ENCODE data around the gene NLRP9.

The NLRP9 gene

GRCh38 chr19:55674841-55675660 lies 63.2 kb downstream of the NLRP9 start, which contains the start of gene EPN1:
TSS of gene EPN1 (plus strand) at chr19:55675226. CDS start at chr19:55678628, 3,402 bp downstream.
- Histone ChIP-seq H3K4me1 (ENCODE audit: control insufficient read depth in 1 of 2, insufficient read depth in 2 of 2, low read length in 2 of 2) (peaks cover 41 to 52% of the 10 kb centered on the region in 2 donors), H3K9me3 (ENCODE audit: control insufficient read depth in 1 of 2, low read length in 2 of 2) (no peaks in the 10 kb centered on the region), H3K4me3 (ENCODE audit: low read depth in 1 of 2, low read length in 2 of 2) (peak within 1 kb of the TSS; percentile 91 to 97), H3K9ac (ENCODE audit: low read depth in 1 of 2, low read length in 2 of 2) (peak within 1 kb of the TSS; percentile 95 to 96), H3K27ac (ENCODE audit: low read depth, low read length) (peak within 1 kb of the TSS; percentile 86), H3K27me3 (ENCODE audit: control insufficient read depth in 1 of 2, insufficient read depth in 2 of 2, low read length in 2 of 2) (no peaks in the 10 kb centered on the region), H3K36me3 (ENCODE audit: control insufficient read depth in 1 of 2, insufficient read depth in 2 of 2, low read length in 2 of 2) (peaks cover 26 to 46% of the 10 kb centered on the region in 2 donors)

DNA sequence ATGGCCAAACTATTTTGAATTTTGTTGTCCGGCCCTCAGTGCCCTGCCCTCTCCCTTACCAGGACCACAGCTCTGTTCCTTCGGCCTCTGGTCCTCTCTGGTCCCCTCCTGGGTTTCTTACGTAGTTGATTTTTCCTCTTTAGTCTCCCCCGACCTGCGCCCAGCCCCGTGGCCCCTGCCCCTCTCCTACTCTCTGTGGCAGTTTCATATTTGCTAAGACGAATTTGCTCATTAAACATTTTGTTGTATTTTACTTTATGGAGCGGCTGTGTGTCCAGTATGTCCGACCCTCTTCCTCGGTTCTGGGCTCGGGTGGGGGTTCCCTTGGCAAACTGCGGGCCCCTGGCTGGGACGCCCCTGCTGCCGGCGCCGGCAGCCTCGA lies 63.8 kb downstream of the NLRP9 start:
- Histone ChIP-seq H3K36me3 (ENCODE audit: control insufficient read depth in 1 of 2, insufficient read depth in 2 of 2, low read length in 2 of 2) (peaks cover 26 to 46% of the 10 kb centered on the region in 2 donors), H3K27ac (ENCODE audit: low read depth, low read length) (peak overlapping the region; percentile 39), H3K9ac (ENCODE audit: low read depth in 1 of 2, low read length in 2 of 2) (peak overlapping the region; percentile 25 to 41)

DNA sequence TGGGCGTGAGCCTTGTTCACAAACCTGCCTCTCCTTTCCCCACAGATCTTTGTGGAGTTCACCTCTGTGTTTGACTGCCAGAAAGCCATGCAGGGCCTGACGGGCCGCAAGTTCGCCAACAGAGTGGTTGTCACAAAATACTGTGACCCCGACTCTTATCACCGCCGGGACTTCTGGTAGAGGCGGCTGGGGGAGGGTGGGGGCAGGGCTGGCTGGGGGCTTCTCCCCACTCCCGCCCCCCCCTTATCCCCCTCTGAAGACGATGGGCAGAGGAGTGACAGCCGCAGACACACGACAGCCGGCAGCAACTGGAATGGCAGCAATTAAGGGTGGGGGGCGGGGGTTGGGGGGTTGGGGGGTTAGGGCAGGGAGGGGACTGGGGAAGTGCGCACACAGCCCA lies 64.3 kb downstream of the NLRP9 start:
- no peak overlapping the region for H3K4me3 ChIP-seq (ENCODE audit: low read depth in 1 of 2, low read length in 2 of 2)
- H3K9ac ChIP-seq (ENCODE audit: low read depth in 1 of 2, low read length in 2 of 2) = no peak overlapping the region
- peaks cover 29 to 41% of the 10 kb centered on the region in 2 donors for H3K4me1 ChIP-seq (ENCODE audit: control insufficient read depth in 1 of 2, insufficient read depth in 2 of 2, low read length in 2 of 2)
- H3K27me3 ChIP-seq (ENCODE audit: control insufficient read depth in 1 of 2, insufficient read depth in 2 of 2, low read length in 2 of 2) = no peaks in the 10 kb centered on the region
- H3K27ac ChIP-seq (ENCODE audit: low read depth, low read length) = no peak overlapping the region
- H3K36me3 ChIP-seq (ENCODE audit: control insufficient read depth in 1 of 2, insufficient read depth in 2 of 2, low read length in 2 of 2) = peaks cover 24 to 46% of the 10 kb centered on the region in 2 donors
- H3K9me3 ChIP-seq (ENCODE audit: control insufficient read depth in 1 of 2, low read length in 2 of 2) = no peaks in the 10 kb centered on the region

More for the DNA sequence above, 63.8 kb downstream of the NLRP9 start:
- Histone ChIP-seq H3K9me3 (ENCODE audit: control insufficient read depth in 1 of 2, low read length in 2 of 2) (no peaks in the 10 kb centered on the region), H3K4me3 (ENCODE audit: low read depth in 1 of 2, low read length in 2 of 2) (peak overlapping the region; percentile 48 to 97), H3K4me1 (ENCODE audit: control insufficient read depth in 1 of 2, insufficient read depth in 2 of 2, low read length in 2 of 2) (peaks cover 35 to 47% of the 10 kb centered on the region in 2 donors), H3K27me3 (ENCODE audit: control insufficient read depth in 1 of 2, insufficient read depth in 2 of 2, low read length in 2 of 2) (no peaks in the 10 kb centered on the region)

DNA sequence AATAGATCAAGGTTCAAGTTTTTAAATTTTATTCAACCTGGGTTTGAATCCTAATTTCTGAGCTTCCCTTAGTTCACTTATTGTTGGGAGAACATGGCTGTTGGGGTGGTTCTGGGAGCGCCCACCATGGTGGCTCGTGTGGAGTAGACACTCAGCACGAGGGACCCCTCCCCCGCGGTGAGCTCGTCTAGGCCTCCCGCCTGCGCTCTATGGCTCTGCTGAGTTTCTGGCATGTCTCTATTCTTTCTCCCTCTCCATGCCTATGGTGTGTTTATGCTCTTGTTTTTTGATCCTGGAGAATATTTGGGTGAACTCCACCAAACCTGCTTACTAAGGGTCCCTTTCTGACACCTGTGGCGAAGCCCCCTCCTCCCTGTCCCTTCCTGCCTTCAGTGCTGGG lies 64.7 kb downstream of the NLRP9 start:
- Histone ChIP-seq H3K4me1 (ENCODE audit: control insufficient read depth in 1 of 2, insufficient read depth in 2 of 2, low read length in 2 of 2) (peaks cover 26 to 37% of the 10 kb centered on the region in 2 donors), H3K9ac (ENCODE audit: low read depth in 1 of 2, low read length in 2 of 2) (no peak overlapping the region), H3K4me3 (ENCODE audit: low read depth in 1 of 2, low read length in 2 of 2) (no peak overlapping the region), H3K9me3 (ENCODE audit: control insufficient read depth in 1 of 2, low read length in 2 of 2) (no peaks in the 10 kb centered on the region), H3K27me3 (ENCODE audit: control insufficient read depth in 1 of 2, insufficient read depth in 2 of 2, low read length in 2 of 2) (no peaks in the 10 kb centered on the region), H3K27ac (ENCODE audit: low read depth, low read length) (no peak overlapping the region), H3K36me3 (ENCODE audit: control insufficient read depth in 1 of 2, insufficient read depth in 2 of 2, low read length in 2 of 2) (peaks cover 25 to 46% of the 10 kb centered on the region in 2 donors)

GRCh38 chr19:55672418-55672817 lies 65.8 kb downstream of the NLRP9 start:
- no peaks in the 10 kb centered on the region for H3K27me3 ChIP-seq (ENCODE audit: control insufficient read depth in 1 of 2, insufficient read depth in 2 of 2, low read length in 2 of 2)
- peaks cover 21 to 48% of the 10 kb centered on the region in 2 donors for H3K36me3 ChIP-seq (ENCODE audit: control insufficient read depth in 1 of 2, insufficient read depth in 2 of 2, low read length in 2 of 2)
- H3K4me3 ChIP-seq (ENCODE audit: low read depth in 1 of 2, low read length in 2 of 2) = no peak overlapping the region
- no peak overlapping the region for H3K27ac ChIP-seq (ENCODE audit: low read depth, low read length)
- H3K9me3 ChIP-seq (ENCODE audit: control insufficient read depth in 1 of 2, low read length in 2 of 2) = no peaks in the 10 kb centered on the region
- H3K9ac ChIP-seq (ENCODE audit: low read depth in 1 of 2, low read length in 2 of 2) = no peak overlapping the region
- H3K4me1 ChIP-seq (ENCODE audit: control insufficient read depth in 1 of 2, insufficient read depth in 2 of 2, low read length in 2 of 2) = peaks cover 26 to 35% of the 10 kb centered on the region in 2 donors

DNA sequence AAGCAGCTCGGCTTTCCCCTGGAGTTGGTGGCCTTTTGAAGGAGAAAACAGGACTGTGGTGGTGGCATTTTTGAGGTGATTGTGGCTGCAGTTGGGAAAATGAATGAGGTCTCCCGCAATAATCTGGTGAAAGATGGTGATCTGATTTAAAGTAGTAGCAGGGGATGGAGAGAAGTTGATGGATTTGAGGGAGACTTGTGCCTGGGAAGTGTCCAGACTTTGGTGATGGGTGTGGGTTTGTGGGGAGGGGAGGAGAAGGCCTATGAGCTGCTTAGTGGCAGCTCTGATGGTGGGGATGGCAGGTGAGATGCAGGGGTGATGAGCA lies 67.2 kb downstream of the NLRP9 start:
- Histone ChIP-seq H3K27me3 (ENCODE audit: control insufficient read depth in 1 of 2, insufficient read depth in 2 of 2, low read length in 2 of 2) (no peaks in the 10 kb centered on the region), H3K4me1 (ENCODE audit: control insufficient read depth in 1 of 2, insufficient read depth in 2 of 2, low read length in 2 of 2) (peaks cover 24 to 35% of the 10 kb centered on the region in 2 donors), H3K9me3 (ENCODE audit: control insufficient read depth in 1 of 2, low read length in 2 of 2) (no peaks in the 10 kb centered on the region), H3K9ac (ENCODE audit: low read depth in 1 of 2, low read length in 2 of 2) (no peak overlapping the region), H3K36me3 (ENCODE audit: control insufficient read depth in 1 of 2, insufficient read depth in 2 of 2, low read length in 2 of 2) (peaks cover 31 to 62% of the 10 kb centered on the region in 2 donors), H3K27ac (ENCODE audit: low read depth, low read length) (no peak overlapping the region), H3K4me3 (ENCODE audit: low read depth in 1 of 2, low read length in 2 of 2) (no peak overlapping the region)

- peaks cover 33 to 67% of the 10 kb centered on the region in 2 donors for H3K36me3 ChIP-seq (ENCODE audit: control insufficient read depth in 1 of 2, insufficient read depth in 2 of 2, low read length in 2 of 2)
- peaks cover 24 to 29% of the 10 kb centered on the region in 2 donors for H3K4me1 ChIP-seq (ENCODE audit: control insufficient read depth in 1 of 2, insufficient read depth in 2 of 2, low read length in 2 of 2)
- no peaks in the 10 kb centered on the region for H3K27me3 ChIP-seq (ENCODE audit: control insufficient read depth in 1 of 2, insufficient read depth in 2 of 2, low read length in 2 of 2)
- H3K9me3 ChIP-seq (ENCODE audit: control insufficient read depth in 1 of 2, low read length in 2 of 2) = no peaks in the 10 kb centered on the region
- no peak overlapping the region for H3K9ac ChIP-seq (ENCODE audit: low read depth in 1 of 2, low read length in 2 of 2)
- no peak overlapping the region for H3K4me3 ChIP-seq (ENCODE audit: low read depth in 1 of 2, low read length in 2 of 2)
- H3K27ac ChIP-seq (ENCODE audit: low read depth, low read length) = no peak overlapping the region
Observed at GRCh38 chr19:55670280-55671053, 67.7 kb downstream of the NLRP9 start.

DNA sequence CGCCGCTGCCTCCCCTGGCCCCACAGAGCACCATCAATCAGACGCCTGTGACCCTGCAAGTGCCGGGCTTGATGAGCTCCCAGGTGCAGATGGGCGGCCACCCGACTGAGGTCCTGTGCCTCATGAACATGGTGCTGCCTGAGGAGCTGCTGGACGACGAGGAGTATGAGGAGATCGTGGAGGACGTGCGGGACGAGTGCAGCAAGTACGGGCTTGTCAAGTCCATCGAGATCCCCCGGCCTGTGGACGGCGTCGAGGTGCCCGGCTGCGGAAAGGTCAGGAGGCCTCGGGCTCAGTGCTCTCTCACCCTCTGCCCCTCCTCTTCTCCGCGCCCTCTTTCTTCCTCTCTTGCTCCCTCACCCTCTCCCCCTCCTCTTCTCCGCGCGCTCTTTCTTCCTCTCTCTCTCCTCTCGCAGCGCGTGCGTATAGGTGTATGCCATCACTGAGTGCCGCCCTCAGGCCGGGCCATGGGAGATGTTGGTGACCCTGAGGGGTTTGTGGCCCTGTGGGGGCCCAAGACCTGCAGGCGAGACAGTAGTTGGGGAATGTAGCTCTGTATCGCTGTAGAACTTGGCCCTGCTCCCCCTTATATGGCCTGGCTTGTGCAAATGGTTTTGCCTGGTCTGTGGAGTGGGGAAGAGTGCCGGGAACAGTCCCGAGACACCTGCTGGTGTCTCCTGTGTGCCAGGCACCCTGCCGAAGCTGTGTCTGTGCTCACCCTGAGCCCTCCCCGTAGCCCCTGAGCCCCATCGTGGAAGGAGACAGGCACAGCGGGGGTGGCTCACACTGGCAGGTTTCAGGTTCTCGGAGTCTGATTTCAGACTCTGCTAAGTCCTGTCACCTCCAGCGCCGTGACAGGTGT lies 68.6 kb downstream of the NLRP9 start:
- Histone ChIP-seq H3K9ac (ENCODE audit: low read depth in 1 of 2, low read length in 2 of 2) (no peak overlapping the region), H3K4me1 (ENCODE audit: control insufficient read depth in 1 of 2, insufficient read depth in 2 of 2, low read length in 2 of 2) (peaks cover 24 to 29% of the 10 kb centered on the region in 2 donors), H3K27ac (ENCODE audit: low read depth, low read length) (no peak overlapping the region)

GRCh38 chr19:55668603-55669348 lies 69.4 kb downstream of the NLRP9 start:
- Histone ChIP-seq H3K9me3 (ENCODE audit: control insufficient read depth in 1 of 2, low read length in 2 of 2) (no peaks in the 10 kb centered on the region), H3K27ac (ENCODE audit: low read depth, low read length) (no peak overlapping the region), H3K9ac (ENCODE audit: low read depth in 1 of 2, low read length in 2 of 2) (no peak overlapping the region), H3K4me1 (ENCODE audit: control insufficient read depth in 1 of 2, insufficient read depth in 2 of 2, low read length in 2 of 2) (peaks cover 24 to 29% of the 10 kb centered on the region in 2 donors), H3K27me3 (ENCODE audit: control insufficient read depth in 1 of 2, insufficient read depth in 2 of 2, low read length in 2 of 2) (no peaks in the 10 kb centered on the region), H3K4me3 (ENCODE audit: low read depth in 1 of 2, low read length in 2 of 2) (no peak overlapping the region), H3K36me3 (ENCODE audit: control insufficient read depth in 1 of 2, insufficient read depth in 2 of 2, low read length in 2 of 2) (peaks cover 39 to 82% of the 10 kb centered on the region in 2 donors)

More for the DNA sequence above, 68.6 kb downstream of the NLRP9 start:
- Histone ChIP-seq H3K27me3 (ENCODE audit: control insufficient read depth in 1 of 2, insufficient read depth in 2 of 2, low read length in 2 of 2) (no peaks in the 10 kb centered on the region), H3K9me3 (ENCODE audit: control insufficient read depth in 1 of 2, low read length in 2 of 2) (no peaks in the 10 kb centered on the region), H3K36me3 (ENCODE audit: control insufficient read depth in 1 of 2, insufficient read depth in 2 of 2, low read length in 2 of 2) (peaks cover 33 to 73% of the 10 kb centered on the region in 2 donors), H3K4me3 (ENCODE audit: low read depth in 1 of 2, low read length in 2 of 2) (no peak overlapping the region)
